Measurements from ENCODE around the gene FGGY. TPM values are rescaled to one million over a fixed set of nuclear protein-coding genes. Genes with fewer than 3 reads are reported as not detected.

The FGGY gene
- total and polyA plus RNA-seq, 4 donors = 16.0 to 67.0 (median 43.4) TPM

DNA sequence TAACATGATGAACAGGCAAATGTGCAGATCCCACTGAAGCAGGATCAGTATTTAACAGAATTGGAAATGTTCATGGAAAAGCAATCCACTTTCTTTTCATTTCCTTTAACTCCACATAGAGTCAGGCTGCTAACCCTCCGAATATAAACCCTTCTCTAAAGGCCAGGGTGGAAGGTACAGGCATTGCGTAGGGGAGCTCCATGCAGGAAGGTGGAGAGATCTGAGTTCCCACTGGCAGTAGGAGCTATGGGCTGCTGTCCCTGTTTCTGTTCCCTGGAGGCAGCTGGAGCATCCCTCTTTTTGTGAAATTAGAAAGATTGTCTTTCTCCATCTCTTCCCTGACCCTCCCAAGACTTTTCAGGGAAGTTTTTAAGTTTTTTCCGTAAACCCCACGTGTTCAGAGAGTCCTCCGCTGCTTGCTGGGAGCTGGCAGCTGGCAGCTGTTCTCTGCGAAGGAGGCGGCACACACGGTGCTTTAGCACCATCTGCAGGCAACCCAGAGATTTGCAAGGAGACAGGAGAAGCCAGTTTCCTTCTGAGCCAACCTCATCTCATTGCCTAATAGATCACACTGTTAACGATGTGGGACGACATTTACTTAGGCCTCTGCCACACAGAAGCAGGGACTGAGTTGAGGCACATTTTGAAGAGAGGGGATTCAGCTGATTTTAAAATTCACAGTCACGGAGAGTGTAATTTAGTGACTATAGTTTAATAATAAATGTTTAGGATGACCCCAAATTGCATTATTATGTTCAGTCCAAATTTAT, 462.4 kb downstream of the FGGY start:
- no peaks in the 10 kb centered on the region for H3K9me3 ChIP-seq (ENCODE audit: control insufficient read depth in 4 of 4, low read length in 3 of 4)
- H3K9ac ChIP-seq (ENCODE audit: low read depth in 1 of 2, low read length in 2 of 2) = peak overlapping the region in 1 of 2 donors; percentile 27
- peaks cover 0 to 5% (median 2%) of the 10 kb centered on the region in 4 donors for H3K4me1 ChIP-seq (ENCODE audit: control insufficient read depth in 4 of 4, insufficient read depth in 4 of 4, low read length in 3 of 4)
- 7% methylated on average over 11 of the region's 11 CpGs for WGBS
- TF ChIP-seq TAF1 (conservative IDR thresholded peaks at IDR 0.05) = no peak
- TF ChIP-seq, protein P1, sequence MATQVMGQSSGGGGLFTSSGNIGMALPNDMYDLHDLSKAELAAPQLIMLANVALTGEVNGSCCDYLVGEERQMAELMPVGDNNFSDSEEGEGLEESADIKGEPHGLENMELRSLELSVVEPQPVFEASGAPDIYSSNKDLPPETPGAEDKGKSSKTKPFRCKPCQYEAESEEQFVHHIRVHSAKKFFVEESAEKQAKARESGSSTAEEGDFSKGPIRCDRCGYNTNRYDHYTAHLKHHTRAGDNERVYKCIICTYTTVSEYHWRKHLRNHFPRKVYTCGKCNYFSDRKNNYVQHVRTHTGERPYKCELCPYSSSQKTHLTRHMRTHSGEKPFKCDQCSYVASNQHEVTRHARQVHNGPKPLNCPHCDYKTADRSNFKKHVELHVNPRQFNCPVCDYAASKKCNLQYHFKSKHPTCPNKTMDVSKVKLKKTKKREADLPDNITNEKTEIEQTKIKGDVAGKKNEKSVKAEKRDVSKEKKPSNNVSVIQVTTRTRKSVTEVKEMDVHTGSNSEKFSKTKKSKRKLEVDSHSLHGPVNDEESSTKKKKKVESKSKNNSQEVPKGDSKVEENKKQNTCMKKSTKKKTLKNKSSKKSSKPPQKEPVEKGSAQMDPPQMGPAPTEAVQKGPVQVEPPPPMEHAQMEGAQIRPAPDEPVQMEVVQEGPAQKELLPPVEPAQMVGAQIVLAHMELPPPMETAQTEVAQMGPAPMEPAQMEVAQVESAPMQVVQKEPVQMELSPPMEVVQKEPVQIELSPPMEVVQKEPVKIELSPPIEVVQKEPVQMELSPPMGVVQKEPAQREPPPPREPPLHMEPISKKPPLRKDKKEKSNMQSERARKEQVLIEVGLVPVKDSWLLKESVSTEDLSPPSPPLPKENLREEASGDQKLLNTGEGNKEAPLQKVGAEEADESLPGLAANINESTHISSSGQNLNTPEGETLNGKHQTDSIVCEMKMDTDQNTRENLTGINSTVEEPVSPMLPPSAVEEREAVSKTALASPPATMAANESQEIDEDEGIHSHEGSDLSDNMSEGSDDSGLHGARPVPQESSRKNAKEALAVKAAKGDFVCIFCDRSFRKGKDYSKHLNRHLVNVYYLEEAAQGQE (IDR thresholded peaks at IDR 0.05) = no peak
- TF ChIP-seq JUND (IDR thresholded peaks at IDR 0.05) = peak in 1 of 2 donors; percentile 39
- TF ChIP-seq, protein P2, sequence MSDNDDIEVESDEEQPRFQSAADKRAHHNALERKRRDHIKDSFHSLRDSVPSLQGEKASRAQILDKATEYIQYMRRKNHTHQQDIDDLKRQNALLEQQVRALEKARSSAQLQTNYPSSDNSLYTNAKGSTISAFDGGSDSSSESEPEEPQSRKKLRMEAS (IDR thresholded peaks at IDR 0.05) = peak; percentile 84
- TF ChIP-seq, protein P3, sequence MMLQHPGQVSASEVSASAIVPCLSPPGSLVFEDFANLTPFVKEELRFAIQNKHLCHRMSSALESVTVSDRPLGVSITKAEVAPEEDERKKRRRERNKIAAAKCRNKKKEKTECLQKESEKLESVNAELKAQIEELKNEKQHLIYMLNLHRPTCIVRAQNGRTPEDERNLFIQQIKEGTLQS (IDR thresholded peaks at IDR 0.05) = no peak
- TF ChIP-seq SP1 (IDR thresholded peaks at IDR 0.05) = no peak
- no peak for TF ChIP-seq HNF4G (IDR thresholded peaks at IDR 0.05)
- peak; percentile 10 to 40 for TF ChIP-seq HNF4A (conservative IDR thresholded peaks at IDR 0.05)
- TF ChIP-seq, protein P4, sequence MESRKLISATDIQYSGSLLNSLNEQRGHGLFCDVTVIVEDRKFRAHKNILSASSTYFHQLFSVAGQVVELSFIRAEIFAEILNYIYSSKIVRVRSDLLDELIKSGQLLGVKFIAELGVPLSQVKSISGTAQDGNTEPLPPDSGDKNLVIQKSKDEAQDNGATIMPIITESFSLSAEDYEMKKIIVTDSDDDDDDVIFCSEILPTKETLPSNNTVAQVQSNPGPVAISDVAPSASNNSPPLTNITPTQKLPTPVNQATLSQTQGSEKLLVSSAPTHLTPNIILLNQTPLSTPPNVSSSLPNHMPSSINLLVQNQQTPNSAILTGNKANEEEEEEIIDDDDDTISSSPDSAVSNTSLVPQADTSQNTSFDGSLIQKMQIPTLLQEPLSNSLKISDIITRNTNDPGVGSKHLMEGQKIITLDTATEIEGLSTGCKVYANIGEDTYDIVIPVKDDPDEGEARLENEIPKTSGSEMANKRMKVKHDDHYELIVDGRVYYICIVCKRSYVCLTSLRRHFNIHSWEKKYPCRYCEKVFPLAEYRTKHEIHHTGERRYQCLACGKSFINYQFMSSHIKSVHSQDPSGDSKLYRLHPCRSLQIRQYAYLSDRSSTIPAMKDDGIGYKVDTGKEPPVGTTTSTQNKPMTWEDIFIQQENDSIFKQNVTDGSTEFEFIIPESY (IDR thresholded peaks at IDR 0.05) = no peak
- TF ChIP-seq, protein P5, sequence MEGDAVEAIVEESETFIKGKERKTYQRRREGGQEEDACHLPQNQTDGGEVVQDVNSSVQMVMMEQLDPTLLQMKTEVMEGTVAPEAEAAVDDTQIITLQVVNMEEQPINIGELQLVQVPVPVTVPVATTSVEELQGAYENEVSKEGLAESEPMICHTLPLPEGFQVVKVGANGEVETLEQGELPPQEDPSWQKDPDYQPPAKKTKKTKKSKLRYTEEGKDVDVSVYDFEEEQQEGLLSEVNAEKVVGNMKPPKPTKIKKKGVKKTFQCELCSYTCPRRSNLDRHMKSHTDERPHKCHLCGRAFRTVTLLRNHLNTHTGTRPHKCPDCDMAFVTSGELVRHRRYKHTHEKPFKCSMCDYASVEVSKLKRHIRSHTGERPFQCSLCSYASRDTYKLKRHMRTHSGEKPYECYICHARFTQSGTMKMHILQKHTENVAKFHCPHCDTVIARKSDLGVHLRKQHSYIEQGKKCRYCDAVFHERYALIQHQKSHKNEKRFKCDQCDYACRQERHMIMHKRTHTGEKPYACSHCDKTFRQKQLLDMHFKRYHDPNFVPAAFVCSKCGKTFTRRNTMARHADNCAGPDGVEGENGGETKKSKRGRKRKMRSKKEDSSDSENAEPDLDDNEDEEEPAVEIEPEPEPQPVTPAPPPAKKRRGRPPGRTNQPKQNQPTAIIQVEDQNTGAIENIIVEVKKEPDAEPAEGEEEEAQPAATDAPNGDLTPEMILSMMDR (IDR thresholded peaks at IDR 0.05; ENCODE audit: low read depth, low read length, missing input control) = peak; percentile 98
- no peak for TF ChIP-seq FOXA2 (IDR thresholded peaks at IDR 0.05)
- peak; percentile 23 for TF ChIP-seq NR2F2 (IDR thresholded peaks at IDR 0.05)
- TF ChIP-seq RAD21 (IDR thresholded peaks at IDR 0.05) = peak; percentile 100
- TF ChIP-seq EGR1 (IDR thresholded peaks at IDR 0.05; ENCODE audit: low read depth in 2 of 2) = no peak
- no peak for TF ChIP-seq FOXA1 (IDR thresholded peaks at IDR 0.05)
- no peak for TF ChIP-seq GABPA (IDR thresholded peaks at IDR 0.05 in 1 of 2, conservative IDR thresholded peaks at IDR 0.05 in 1 of 2)
- peak; percentile 29 to 42 for TF ChIP-seq RXRA (IDR thresholded peaks at IDR 0.05)
- peak; percentile 23 for TF ChIP-seq YY1 (IDR thresholded peaks at IDR 0.05)
- H3K36me3 ChIP-seq (ENCODE audit: control insufficient read depth in 4 of 4, insufficient read depth in 3 of 4, low read depth in 1 of 4, low read length in 3 of 4) = peaks cover 0 to 12% (median 8%) of the 10 kb centered on the region in 4 donors
- peak overlapping the region; percentile 61 to 76 for H3K27ac ChIP-seq (ENCODE audit: low read depth in 1 of 2, low read length in 2 of 2)
- peak; percentile 74 for DNase-seq (ENCODE audit: low spot score)
- H3K27me3 ChIP-seq (ENCODE audit: control insufficient read depth in 4 of 4, insufficient read depth in 4 of 4, low read length in 3 of 4) = no peaks in the 10 kb centered on the region
- peak overlapping the region in 1 of 3 donors; percentile 34 for H3K4me3 ChIP-seq (ENCODE audit: low read depth in 1 of 3, low read length in 3 of 3)

All from liver (tissue), 9 donors.